Lower leg skin (tissue), 3 donors: ENCODE measurements around the gene CNGA4.

Experiments used
- POLR2A ChIP-seq, 2 donors: fragments of 450-650 bp; IDR thresholded peaks; one replicate each; pipeline ENCODE4 v1.6.1; 2016 to 2017; ENCODE audit warnings: antibody characterized with exemption in 2 of 2, mild to moderate bottlenecking in 1 of 2, moderate library complexity in 1 of 2
- TF ChIP-seq, protein P1 (sequence below), 3 donors: fragments of 450-650 bp; IDR thresholded peaks; one replicate each; pipeline ENCODE4 v1.5.1; 2016; ENCODE audit warnings: antibody characterized with exemption in 3 of 3, mild to moderate bottlenecking in 3 of 3, moderate library complexity in 2 of 3

DNA sequence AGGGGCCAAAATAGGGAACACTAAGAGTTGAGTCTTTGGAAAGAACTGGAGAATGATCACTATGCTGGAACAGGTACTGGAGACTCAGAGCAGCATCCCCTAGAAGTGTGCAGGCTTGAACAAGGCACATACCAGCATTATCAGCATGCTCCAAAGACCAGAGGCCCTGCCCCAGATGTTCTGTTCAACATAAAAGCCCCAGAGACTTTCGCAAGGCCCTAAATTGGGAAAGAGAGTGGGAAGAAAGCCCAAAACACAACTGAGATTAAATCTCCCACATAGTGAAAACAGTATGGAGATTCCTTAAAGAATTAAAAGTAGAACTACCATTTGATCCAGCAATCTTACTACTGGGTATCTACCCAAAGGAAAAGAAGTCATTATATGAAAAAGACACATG, 9.4 kb downstream of the CNGA4 start:
- TF ChIP-seq, protein P1, sequence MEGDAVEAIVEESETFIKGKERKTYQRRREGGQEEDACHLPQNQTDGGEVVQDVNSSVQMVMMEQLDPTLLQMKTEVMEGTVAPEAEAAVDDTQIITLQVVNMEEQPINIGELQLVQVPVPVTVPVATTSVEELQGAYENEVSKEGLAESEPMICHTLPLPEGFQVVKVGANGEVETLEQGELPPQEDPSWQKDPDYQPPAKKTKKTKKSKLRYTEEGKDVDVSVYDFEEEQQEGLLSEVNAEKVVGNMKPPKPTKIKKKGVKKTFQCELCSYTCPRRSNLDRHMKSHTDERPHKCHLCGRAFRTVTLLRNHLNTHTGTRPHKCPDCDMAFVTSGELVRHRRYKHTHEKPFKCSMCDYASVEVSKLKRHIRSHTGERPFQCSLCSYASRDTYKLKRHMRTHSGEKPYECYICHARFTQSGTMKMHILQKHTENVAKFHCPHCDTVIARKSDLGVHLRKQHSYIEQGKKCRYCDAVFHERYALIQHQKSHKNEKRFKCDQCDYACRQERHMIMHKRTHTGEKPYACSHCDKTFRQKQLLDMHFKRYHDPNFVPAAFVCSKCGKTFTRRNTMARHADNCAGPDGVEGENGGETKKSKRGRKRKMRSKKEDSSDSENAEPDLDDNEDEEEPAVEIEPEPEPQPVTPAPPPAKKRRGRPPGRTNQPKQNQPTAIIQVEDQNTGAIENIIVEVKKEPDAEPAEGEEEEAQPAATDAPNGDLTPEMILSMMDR (IDR thresholded peaks at IDR 0.05): no peak
- no peak for TF ChIP-seq POLR2A (IDR thresholded peaks at IDR 0.05)
